Fibroblast of upper back skin (primary cell): ENCODE data around the gene DAAM1.
A peak's percentile ranks its signal among the peaks of the same experiment; 100 is the strongest.

Source experiments
- DNase-seq: peaks from one replicate; pipeline ENCODE4 v3.0.0-alpha.2; 2013

The DAAM1 gene

DNA sequence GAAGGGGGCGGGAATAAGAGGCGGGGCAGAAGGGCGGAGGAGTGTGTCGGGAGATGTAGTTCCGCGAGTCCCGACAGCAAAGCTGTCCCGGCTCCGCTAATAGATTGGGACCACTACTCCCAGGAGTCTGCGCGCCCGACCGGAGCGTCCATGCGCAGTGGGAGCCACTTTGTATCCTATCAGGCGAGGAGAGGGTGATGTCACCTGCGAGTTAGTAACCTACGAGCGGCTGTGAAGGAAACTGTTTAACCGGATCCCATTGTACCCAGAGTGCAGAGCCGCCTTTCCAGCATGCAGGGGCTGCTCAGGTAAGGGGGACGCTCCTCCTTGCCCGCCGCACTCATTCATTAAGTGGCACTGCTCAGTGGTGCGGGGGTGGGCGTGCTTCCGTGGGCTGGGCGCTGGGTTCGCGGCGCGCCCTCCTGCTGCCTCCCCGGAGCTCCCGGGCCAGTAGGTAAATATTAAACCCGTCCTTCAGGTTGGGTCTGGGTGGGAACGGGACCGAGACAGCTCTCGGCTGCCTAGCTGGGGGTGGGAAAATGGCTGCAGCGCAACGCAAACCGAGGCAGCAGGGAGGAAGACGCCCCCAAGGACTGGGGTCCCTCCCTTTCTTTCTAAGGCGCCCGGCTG lies at the start of gene DAAM1:
Gene DAAM1, plus strand, starts transcription at position 207 of the 630 bp plus-strand sequence. CDS start 74,811 bp downstream, outside the sequence.
- DNase-seq, result peak; percentile 99

DNA sequence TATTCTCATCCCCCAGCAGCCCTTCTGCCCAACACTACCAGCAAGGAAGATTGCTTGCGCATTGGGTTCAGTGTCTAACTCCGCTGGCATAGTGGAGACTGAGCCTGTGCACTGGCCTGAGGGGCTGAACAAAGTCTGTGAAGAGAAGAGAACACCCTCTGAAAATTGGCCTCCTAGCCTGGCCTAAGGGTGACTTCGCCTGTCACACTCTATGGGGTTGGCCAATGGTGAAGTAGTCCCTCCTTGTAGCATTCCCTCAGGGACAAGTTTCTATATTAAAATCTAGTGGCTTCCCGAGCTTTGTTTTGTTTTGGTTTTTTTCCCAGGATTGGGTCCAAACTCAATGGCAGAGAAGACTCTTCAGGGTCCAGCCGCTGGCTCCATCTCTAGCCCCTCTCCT lies 49.1 kb upstream of the DAAM1 start:
- no peak for DNase-seq

DNA sequence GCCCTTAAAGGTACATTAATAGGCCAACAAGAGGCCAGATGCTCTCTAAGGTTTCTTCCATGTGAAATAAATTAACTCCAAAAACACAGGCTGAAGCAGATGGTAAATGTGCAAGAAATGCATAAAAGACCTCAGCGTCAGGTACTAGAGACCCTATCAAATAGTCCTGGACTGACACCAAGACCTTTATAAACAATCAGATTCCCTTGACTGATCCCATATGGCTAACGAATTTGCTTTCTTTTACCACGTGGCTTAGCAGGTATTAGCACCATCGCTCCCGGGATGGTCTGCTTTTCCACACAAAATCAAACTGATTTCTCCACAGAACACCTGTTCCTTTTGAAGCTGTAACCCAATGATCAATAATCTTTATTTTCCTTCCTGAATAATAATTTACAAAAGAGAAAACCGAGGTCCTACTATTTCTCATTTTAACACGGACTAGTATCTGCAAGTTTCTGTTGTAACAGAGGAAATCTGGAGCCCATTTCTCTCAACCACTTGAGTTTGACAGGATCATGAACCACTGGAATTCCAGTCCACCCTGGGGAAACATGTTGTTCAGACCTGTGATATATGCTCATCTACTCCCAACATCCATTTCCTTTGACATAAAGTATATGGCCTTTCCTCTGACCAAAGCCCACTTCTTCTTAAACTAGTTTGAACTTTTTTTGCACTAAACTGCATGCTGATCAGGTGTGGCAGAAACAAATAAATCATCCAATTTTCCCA lies 48.2 kb upstream of the DAAM1 start:
- no peak for DNase-seq

DNA sequence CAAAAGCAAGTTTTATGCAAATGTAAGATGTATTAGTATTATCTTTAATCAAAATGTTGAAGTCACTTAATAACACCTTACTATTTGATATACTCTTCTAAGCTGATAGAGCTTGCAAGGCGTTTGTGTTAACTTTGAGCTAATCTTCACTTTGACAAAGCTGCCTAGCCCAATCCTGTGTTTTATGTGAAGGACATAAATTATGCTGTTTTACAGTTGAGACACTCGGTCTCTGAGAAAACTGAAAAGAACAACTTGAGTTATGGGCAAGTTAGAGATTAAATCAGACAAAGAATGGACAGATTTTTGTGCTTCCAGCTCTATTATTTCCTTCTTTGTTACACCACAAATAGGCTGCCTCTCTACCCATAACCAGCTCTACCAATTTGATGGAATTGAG lies 42.0 kb upstream of the DAAM1 start:
- no peak for DNase-seq

DNA sequence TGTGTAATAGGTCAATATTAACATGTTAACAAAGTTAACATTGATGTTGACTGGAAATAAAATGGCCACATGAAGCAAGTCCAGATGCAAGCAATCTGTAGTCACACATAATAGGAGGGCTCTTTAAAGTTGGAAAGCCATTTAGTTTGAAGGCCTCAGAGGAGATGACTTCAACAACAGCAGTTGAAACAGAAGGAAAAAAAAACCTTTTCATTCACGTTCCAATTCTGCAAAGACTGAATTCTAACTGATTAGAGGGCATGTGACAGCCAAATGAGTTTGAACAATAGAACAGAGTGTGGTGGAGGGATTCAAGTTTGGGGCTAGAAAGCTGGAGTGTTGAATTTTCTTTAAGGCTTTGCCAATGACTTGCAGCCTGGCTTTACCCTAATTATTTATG lies 41.5 kb upstream of the DAAM1 start:
- no peak for DNase-seq

DNA sequence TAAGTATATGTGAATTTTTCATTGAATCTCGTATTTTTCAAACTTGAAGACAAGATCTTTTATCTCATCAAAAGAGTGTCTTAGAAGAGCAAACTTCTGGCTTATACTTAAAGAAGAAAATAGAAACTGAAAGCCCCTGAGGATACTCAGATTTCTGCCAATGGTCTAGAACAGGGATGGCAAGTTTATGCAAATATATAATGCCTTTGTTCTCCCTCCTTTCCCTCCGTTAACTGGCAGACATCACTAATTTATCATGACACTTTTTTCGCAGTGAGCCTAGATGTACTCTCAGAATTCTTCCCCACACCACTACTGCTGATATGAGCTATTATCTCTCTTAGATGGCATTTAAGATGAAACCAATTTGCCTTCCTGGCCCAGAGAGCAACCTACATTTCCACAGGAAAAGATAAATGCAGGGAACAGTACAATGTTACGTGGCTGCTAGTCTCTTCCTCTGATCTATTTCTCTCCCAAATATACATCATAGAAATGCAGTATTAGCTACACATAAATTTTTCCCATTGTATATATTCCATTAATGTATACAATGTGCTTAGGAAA lies 40.0 kb upstream of the DAAM1 start:
- no peak for DNase-seq

DNA sequence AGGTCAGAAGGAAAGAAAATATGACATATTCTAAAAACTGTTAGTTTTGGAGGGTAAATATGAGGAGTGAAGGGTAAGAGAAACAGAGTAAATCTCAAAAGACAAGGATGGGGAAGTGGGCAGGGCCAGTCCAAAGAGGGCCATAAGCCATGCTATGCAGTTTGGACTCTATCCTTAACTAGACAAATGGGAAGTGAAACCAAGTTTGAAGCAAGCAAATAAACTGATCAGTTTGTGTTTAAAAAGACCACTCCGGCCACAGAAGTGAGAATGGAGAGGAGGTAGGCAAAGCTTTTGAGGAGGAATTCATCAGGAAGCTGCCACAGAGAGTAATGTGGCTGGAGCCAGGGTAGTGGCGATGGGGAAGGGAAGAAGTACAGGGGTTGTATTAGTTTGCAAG lies 37.5 kb upstream of the DAAM1 start:
- no peak for DNase-seq

DNA sequence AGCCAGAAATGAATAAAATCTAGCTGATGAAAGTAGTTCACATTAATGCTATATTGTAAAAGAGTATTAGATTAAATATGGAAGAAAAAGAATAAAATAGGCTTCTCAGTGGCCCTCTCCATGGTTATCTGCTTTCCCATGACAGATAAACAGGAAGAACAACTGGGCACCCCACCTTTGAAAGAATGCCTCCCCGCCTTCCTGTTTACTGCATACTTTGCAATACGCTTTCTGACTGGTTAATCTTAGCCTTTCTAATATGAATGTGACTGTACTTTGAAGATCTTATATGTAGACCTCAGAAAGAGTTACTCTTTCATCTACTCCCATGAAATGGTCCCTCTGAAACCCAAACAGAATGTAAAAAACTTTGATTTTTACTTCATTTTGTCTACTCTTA lies 34.1 kb upstream of the DAAM1 start:
- no peak for DNase-seq

DNA sequence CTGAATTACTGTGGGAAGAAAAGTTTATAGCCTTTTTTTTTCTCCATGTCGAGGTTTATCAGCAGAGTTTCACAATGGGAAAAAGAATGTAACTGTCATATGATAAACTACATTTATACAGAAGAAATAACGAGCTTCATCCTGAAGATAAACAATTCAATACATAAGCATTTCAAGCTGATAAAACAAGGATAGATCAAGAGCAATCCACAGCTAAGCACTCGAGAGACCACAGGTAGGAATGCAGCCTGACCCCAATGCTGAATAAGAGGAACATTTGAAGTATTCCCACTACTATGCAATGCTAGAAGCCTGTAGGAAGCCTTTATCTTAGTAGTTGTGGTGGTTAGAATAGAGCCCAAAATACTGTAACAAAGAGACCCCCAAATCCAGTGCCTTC lies 32.6 kb upstream of the DAAM1 start:
- peak; percentile 12 for DNase-seq

DNA sequence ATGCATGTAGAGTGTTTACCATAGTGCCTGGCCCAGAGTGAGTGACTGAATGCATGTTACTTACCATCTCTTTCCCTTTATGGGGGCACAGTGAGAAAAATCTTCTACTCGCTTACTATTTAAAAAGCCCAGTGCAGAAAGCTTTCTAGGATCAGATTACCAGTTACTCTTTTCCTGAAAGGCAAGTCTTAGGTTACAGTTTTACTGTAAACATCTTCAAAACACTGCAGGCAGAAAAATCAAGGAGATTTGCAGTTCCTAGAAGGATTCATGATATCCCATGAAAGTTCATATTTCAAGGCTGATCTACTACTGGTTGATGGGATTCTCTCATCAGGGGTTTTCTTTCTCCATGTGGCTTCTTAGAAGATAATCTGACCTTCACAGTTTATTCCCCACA lies 29.3 kb upstream of the DAAM1 start:
- no peak for DNase-seq

DNA sequence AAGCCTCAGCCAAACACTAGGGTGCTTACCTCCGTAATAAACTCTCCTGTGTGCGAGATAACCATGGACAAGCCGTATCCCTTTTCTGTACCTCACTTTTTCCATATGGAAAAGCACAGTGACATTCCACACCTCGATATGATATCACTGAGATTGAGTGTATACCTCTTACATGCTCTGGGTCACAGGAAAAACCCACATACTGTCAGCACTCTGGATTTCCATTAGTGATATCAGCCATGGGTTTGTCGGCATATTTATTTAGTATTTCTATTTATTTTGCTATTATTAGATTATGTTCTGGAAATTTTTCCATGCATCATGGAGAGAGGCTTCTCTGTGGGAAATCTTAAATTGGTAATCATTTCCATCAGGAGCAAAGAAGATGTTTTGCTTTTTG lies 28.0 kb upstream of the DAAM1 start:
- peak; percentile 8 for DNase-seq

DNA sequence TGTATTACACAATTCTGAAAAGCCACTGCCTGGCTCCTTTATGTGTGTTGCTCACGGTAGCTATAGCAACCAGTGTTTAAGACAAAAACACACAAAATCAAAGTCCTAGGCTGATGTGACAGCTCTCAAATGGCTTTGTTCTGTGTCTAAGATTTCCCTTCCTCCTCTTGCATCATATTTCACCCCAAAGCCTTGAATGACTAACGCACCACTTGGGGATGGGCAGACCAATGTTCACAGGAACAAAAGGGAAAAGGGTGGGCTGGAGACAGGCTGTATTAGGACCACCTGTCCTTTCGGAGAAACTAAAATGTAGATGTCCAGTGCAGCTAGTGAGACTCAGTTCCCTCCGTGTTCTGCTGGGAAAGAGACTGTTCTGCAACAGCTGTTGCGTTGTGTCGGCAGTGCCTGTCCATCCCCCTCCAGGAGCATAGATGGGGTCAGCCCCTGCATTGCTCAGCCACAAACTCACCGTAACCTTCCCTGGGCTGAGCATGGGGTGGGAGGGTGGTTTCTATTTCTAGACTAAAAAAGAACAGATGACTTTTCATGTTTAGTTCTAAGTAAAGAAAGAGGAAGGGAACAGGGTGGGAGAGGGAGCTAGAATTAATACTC lies 26.8 kb upstream of the DAAM1 start:
- peak; percentile 86 for DNase-seq

DNA sequence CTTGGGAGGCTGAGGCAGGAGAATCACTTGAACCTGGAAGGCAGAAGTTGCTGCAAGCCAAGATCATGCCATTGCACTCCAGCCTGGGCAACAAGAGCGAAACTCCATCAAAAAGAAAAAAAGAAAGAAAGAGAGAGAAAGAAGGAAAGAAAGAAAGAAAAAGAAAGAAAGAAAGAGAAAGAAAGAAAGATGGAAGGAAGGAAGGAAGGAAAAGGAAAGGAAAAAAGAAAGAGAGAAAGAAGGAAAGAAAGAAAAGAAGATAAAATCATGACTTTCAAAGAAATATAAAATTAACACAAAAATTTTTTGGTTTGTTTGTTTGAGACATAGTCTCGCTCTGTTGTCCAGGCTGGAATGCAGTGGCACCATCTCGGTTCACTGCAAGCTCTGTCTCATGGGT lies 22.2 kb upstream of the DAAM1 start:
- DNase-seq, result no peak

DNA sequence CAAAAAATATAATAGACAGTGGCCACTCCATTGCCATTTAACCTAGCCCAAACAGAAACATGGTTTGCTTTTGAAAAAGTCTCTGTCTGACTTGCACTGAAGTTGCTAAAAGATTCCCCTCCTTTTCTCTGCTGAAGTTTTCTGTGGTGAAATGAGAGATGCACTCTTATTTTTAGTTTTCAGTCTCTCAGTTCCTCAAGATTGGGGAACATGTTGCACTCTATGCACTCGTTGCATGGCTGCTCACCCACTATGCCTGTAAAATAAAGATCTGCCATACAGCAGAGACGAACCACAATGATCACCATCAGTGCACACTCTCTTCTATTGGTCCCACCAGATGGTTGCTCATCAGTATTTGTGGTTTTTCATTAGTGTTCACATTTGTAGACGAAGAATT lies 13.1 kb upstream of the DAAM1 start:
- DNase-seq, result no peak

DNA sequence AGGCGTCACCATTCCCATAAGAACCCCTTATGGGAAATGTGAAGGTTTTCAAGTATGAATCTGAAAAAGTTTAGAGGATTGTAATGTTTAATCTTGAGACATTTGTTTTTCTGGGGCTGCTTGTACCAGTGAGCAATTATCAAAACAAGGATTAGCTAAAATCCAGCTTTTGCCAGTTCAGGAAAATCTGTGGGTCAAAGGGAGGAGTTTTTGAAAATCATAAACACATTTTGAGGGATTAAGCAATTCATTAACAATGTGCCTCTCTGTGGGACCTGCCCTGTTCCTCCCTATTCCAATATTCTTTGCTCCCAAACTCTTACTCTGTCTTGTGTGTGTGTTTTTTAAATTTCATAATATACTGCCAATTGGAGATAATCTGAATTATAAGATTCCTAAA lies 11.7 kb upstream of the DAAM1 start:
- DNase-seq, result no peak

DNA sequence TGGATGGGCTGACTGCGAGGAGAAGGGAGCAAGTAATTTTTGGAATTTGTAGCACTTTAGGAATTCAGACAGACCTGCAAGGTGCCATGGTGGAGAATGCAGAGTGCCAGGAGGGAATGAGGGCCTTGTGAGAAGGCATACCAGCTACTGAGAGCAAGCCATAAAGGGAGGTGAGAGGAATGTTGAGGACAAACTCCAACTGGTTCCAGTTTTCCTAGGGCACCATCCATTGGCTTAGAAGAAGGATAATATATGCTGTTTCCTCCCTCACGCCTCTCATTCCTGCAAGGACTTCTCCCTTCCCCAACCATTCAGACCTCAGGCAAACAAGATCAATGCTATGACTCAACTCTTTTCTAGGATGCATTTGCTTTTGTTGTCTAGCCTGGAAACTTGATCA lies 11.2 kb upstream of the DAAM1 start:
- DNase-seq, result no peak

DNA sequence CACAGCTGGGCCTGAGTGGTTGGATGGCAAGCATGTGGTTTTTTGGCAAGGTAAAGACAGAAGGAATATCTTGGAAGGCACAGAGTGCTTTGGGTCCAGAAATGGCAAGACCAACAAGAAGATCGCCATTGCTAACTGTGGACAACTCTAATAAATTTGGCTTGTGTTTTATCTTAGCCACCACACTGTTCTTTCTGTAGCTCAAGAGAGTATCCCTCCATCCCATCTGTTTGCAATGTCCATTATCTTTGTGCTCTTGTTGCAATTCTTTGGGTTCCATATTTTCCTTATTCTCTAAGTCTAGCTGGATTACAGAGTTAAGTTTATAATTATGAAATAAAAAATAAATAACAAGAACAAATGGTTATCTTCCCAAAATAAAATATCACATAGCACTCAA lies 6.7 kb upstream of the DAAM1 start:
- no peak for DNase-seq

DNA sequence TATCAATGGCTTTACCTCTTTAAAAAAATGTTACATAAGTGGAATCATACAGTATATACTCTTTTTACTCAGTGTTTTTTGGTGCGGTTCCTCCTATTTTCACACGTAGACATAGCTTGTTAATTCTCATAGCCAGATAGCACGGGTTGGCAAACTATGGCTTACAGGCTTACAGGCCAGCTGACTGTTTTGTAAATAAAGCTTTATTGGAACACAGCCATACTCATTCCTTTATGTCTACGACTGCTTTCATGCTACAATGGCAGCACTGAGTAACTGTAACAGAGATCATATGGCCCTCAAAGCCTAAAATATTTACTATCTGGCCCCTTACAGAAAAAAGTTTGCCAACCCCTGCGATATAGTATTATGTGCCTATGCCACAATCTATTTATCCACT lies 5.8 kb upstream of the DAAM1 start:
- DNase-seq, result no peak

DNA sequence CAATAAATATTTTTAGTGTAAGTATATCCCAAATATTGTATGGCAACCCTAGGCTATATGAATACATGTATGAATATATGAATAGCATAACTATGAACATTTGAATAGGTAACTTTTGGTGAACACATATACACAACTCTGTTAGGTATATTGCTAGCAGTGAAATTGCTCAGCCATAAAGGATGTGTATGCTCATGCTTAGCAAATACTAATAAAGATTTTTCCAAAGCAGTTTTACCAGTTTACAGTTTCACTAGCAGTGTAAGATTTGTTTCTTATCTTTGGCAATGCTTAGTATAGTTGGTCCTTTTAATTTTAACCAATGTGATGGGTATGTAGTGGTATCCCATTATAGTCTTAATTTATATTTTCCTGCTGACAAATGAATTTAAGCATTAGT lies 5.3 kb upstream of the DAAM1 start:
- no peak for DNase-seq

DNA sequence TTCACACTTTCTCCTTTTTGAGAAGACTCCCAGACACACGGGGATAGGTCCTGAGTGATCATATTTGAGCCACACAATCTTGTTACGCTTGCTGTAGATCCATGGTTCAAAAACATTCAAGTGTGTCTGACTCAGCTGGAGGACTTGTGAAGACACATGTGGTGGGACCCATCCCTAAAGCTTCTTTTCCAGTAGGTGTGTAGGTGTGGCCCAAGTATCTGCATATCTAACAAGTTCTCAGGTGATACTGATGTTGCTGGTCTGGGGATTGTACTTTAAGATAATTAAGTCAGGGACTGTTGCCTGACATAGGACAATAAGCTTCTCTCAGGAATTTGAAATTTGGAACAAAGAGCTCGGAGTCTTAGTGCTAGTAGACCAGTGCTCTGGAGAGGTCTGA lies 4.1 kb upstream of the DAAM1 start:
- no peak for DNase-seq

DNA sequence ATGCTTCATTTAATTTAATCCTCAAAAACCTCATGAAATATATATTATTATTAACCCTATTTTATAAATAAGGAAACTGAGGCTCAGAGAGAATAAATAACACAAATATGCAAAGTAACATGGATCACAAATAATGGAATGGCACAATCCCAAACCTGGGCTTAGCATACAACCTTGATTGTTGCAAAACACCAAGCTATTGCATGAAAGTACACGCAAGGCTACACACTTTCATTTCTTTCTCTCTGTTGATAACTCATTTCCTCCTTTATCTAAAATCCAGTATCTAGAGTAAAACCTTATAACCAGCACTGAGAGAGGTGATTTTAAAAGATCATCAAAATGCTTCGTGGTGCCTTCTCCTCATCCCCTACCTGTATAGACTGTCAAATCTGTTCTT lies 2.8 kb upstream of the DAAM1 start:
- DNase-seq, result no peak

DNA sequence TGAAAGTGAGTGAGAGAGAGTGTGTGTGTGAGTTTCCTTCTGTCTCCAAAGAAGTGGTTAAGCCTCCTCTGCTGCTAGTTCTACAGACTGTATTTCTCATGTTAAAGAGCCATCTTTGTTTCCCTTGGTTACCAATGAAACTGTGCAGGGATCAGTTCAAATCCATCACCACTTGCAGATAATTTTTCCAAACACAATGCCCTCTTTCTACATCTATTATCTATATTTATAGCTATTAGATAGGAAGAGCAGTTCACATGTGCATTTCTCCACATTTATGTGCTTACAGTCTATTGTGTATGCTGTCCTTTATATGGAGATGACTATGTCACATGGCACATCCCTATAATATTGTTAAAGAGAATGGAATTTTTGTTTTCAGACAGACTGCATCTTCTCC lies 2.2 kb upstream of the DAAM1 start:
- DNase-seq, result no peak

DNA sequence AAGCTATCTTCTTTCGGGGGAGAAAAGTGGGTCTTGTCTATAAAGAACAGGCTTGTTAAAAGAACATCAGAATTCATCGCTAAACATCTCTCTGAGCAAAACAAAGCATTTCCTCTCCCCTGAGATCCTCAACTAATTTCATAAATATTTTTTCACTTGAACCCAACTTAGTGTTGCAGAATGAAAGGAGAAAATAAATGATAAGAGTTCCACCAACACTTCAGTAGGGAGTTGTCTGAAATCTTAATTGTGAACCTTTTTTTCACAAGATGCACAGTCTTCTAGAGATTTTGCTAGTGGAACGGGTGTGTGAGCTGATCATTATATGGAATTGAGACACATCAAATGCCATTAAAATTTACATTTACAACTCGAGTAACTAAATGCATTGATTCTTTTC lies 1.3 kb upstream of the DAAM1 start:
- no peak for DNase-seq

DNA sequence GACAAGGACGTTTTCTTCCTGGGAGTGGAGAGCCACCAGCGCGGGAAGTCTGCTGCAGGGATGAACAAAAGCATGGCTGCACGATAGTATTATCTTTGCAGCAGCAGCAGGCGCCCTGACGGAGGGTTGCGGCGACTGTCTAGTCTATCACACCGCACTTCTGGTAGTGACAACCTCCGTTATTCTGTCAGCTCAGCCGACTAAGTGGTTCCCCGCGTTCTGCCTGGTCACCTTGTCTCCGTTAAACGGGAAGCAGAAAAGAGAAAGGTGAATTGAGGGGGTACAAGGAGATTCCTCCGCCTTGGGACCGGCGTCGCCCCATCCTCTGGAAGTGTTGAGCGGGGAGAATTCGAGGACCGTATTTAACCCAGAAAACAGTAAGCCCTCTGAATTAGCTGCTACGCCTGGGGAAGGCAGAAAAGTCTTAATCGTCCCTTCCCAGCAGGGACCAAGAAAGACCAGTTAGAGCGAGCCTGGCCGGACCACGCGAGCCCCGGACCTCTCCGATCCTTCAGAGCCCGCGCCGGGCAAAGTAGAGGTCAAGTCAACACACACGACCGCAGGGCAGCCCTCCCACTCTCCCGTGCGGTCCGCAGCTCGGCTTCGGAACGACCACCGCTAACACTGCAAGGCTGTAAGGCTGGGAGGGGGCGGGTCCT lies 536 bp upstream of the DAAM1 start:
- DNase-seq, result no peak
